ENCODE measurements around the gene KANK4. TPM values are rescaled to one million over a fixed set of nuclear protein-coding genes. Genes with fewer than 3 reads are reported as not detected.

Gene KANK4
- total and polyA plus RNA-seq, 2 of the 8 experiments (the other 6 are each of a cell fraction or from before 2014, with no cell fraction given) = 0.22 to 0.26 TPM

- CTCF ChIA-PET (ENCODE audit: partially characterized antibody) = no interaction called here
- Histone ChIP-seq H4K20me1 (replicated peaks in 1 of 2; ENCODE audit: control insufficient read depth in 1 of 2, insufficient read depth in 2 of 2, low read length in 2 of 2) (no peaks in the 10 kb centered on the region), H3K4me2 (ENCODE audit: insufficient read depth in 1 of 2, low read depth in 2 of 2, low read length in 2 of 2) (no peak overlapping the region)
Measured at GRCh38 chr1:62308606-62309005, 10.6 kb downstream of the KANK4 start.

More at GRCh38 chr1:62308606-62309005, 10.6 kb downstream of the KANK4 start:
- H3K56ac ChIP-seq (replicated peaks; ENCODE audit: insufficient read length, low read depth, low read length) = no peak overlapping the region
- no peaks in the 10 kb centered on the region for H3K9me3 ChIP-seq (ENCODE audit: insufficient read depth in 2 of 2, low read depth in 1 of 2, low read length in 1 of 2)
- H2BK20ac ChIP-seq (ENCODE audit: low read length) = no peak overlapping the region
- H3K23ac ChIP-seq (ENCODE audit: insufficient read length) = no peak overlapping the region
- H3K79me1 ChIP-seq (ENCODE audit: low read depth, low read length) = no peaks in the 10 kb centered on the region
- H3K4me1 ChIP-seq (replicated peaks in 1 of 4; ENCODE audit: control insufficient read depth in 3 of 4, insufficient read depth in 4 of 4, low read length in 3 of 4) = no peaks in the 10 kb centered on the region; a peak in 1 of 7 replicates
- H2BK12ac ChIP-seq (ENCODE audit: low read depth, low read length) = no peak overlapping the region
- FAIRE-seq (no peak), DNase-seq (ENCODE audit: low read depth in 1 of 2, low spot score in 2 of 2) (no peak)
- no peaks in the 10 kb centered on the region for H3K23me2 ChIP-seq (ENCODE audit: low read depth, low read length)
- no peak overlapping the region for H4K91ac ChIP-seq (replicated peaks; ENCODE audit: insufficient read length, low read length)
- H3K36me3 ChIP-seq (ENCODE audit: control insufficient read depth in 2 of 4, insufficient read depth in 4 of 4, low read length in 3 of 4) = no peaks in the 10 kb centered on the region
- no peak overlapping the region for H3K4ac ChIP-seq (replicated peaks; ENCODE audit: insufficient read length, low read depth, low read length)
- no peaks in the 10 kb centered on the region for H3K79me2 ChIP-seq (ENCODE audit: control insufficient read depth in 1 of 2, insufficient read depth in 2 of 2, low read length in 2 of 2)
- no peak overlapping the region for H3K14ac ChIP-seq (ENCODE audit: insufficient read length)
- H2AFZ ChIP-seq (ENCODE audit: low read length) = no peak overlapping the region
- H3K9ac ChIP-seq (replicated peaks in 1 of 4; ENCODE audit: extremely low read depth in 1 of 4, low read depth in 3 of 4, low read length in 3 of 4) = no peak overlapping the region
- POLR2A ChIA-PET (ENCODE audit: partially characterized antibody) = interaction anchor here (1.0 kb wide), 1 partner anchor 110 kb away, joined by 3 read pairs; no protein-coding TSS in a partner anchor
- 100% methylated on average over 3 of the region's 3 CpGs; no CpG with 5 or more reads in 1 of the 2 experiments for whole genome bisulfite sequencing, 2 experiments (ENCODE audit: extremely low coverage in 1 of 2, insufficient coverage in 1 of 2, insufficient read length in 1 of 2, insufficient replicate concordance in 2 of 2, low coverage in 1 of 2, low lambda C conversion rate in 2 of 2, missing lambda C conversion rate in 1 of 2)
- no peak overlapping the region for H4K5ac ChIP-seq (ENCODE audit: insufficient read length, low read depth, low read length)
- no peak overlapping the region; the same call in 1 of the 2 replicates for H2BK15ac ChIP-seq (ENCODE audit: low read length)
- no peak overlapping the region for H3K27ac ChIP-seq (ENCODE audit: low read depth, low read length)
- no peak overlapping the region for H2AK5ac ChIP-seq (ENCODE audit: low read depth, low read length)
- TF ChIP-seq CTCF (IDR thresholded peaks at IDR 0.05; ENCODE audit: control extremely low read depth in 1 of 3, insufficient read depth in 1 of 3, low read depth in 1 of 3, low read length in 3 of 3) = no peak
- TF ChIP-seq HDAC2 (IDR thresholded peaks at IDR 0.05; ENCODE audit: borderline replicate concordance in 1 of 2, low read depth in 2 of 2, low read length in 2 of 2) = no peak
- no peak for TF ChIP-seq NANOG (IDR thresholded peaks at IDR 0.05; ENCODE audit: insufficient read depth, low read depth, low read length, poor library complexity, severe bottlenecking)
- no peak for TF ChIP-seq CHD2 (IDR thresholded peaks at IDR 0.05; ENCODE audit: low read length)
- TF ChIP-seq JUN (IDR thresholded peaks at IDR 0.05; ENCODE audit: low read depth, low read length) = no peak
- TF ChIP-seq KDM1A (IDR thresholded peaks at IDR 0.05; ENCODE audit: borderline replicate concordance, low read length) = no peak
- TF ChIP-seq SP4 (IDR thresholded peaks at IDR 0.05; ENCODE audit: low read length) = no peak
- no peak overlapping the region for H2BK120ac ChIP-seq (replicated peaks; ENCODE audit: low read depth, low read length)
- H3K27me3 ChIP-seq (replicated peaks in 1 of 4; ENCODE audit: control insufficient read depth in 3 of 4, extremely low read depth in 1 of 4, insufficient read depth in 3 of 4, low read length in 3 of 4) = no peaks in the 10 kb centered on the region
- H3K18ac ChIP-seq (ENCODE audit: extremely low read depth, low read length) = no peak overlapping the region
- H4K8ac ChIP-seq (ENCODE audit: extremely low read depth, insufficient read depth, low read length) = no peak overlapping the region
- no peak overlapping the region for H2BK5ac ChIP-seq (ENCODE audit: low read depth, low read length)
- H3K4me3 ChIP-seq (ENCODE audit: extremely low read depth in 1 of 4, insufficient read depth in 2 of 4, low read depth in 3 of 4, low read length in 4 of 4) = no peak overlapping the region

Data from H1 (cell line).